ENCODE data around the gene EGLN1.
A peak's percentile ranks its signal among the peaks of the same experiment; 100 is the strongest.
"Not testable (repeated sequence)": the region's sequence is repeated elsewhere in the genome, so short reads cannot be mapped to it uniquely, and the experiment has no call there.

EGLN1 gene

GRCh38 chr1:231431665-231432415, 9.8 kb upstream of the EGLN1 start:
- no peak for FAIRE-seq
- no peak for TF ChIP-seq POLR2A (IDR thresholded peaks at IDR 0.05; ENCODE audit: low read depth, low read length)
- no peak for DNase-seq (ENCODE audit: insufficient read length, low spot score)

DNA sequence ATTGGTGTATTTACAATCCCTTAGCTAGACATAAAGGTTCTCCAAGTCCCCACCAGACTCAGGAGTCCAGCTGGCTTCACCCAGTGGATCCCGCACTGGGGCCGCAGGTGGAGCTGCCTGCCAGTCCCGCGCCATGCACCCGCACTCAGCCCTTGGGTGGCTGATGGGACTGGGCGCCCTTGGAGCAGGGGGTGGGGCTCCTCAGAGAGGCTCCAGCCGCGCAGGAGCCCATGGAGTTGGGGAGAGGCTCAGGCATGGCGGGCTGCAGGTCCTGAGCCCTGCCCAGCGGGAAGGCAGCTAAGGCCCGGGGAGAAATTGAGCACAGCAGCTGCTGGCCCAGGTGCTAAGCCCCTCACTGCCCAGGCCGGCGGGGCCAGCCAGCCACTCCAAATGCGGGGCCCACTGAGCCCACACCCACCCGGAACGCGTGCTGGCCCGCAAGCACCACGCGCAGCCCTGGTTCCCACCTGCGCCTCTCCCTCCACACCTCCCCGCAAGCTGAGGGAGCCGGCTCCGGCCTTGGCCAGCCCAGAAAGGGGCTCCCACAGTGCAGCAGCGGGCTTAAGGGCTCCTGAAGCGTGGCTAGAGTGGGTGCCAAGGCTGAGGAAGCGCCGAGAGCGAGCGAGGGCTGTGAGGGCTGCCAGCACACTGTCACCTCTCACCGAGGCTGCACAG, 8.7 kb upstream of the EGLN1 start:
- FAIRE-seq; DNase-seq (ENCODE audit: insufficient read length, low spot score): not testable (repeated sequence)

GRCh38 chr1:231428377-231428776, 6.3 kb upstream of the EGLN1 start:
- no peak for FAIRE-seq
- no peak for DNase-seq (ENCODE audit: insufficient read length, low spot score)
- no peak for TF ChIP-seq POLR2A (IDR thresholded peaks at IDR 0.05; ENCODE audit: low read depth, low read length)

DNA sequence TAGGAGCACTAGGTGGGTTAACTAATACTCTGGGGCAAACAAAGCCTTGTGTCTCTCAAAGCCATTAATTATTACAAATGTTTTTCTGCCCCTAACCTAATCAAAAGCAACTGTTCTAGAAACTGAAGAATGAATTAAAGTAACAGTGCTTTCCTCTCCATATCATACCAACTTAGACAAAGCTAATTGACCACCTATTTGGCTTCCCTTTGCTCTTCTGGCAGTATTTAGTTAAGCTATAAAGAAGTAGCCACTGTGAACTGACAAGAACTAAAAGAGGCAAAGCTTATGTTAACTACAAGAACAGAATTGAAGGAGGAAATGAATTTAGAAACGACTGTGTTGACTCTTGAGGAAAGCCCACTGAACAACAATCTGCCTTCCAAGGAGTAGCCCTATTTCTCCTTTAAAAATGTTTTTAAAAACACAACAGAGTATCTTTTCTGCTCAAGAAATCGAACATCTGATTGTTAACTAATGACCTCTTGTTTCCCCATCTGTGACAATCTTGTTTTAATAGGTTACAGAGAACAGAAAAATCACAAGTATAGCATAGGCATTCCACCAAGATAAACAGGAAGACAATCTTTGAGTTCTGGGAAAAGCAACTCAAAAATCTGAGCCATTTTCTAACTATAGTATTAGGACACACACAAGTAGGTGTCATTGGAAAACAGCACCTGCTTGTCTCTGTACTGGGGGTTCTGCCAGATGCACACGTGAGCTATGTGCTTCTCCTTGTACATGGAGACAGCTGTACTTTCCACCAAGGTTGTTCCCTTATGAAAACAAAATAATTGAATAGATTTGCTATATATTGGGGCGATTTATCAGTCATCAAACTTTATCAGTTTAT, 3.1 kb upstream of the EGLN1 start:
- TF ChIP-seq POLR2A (IDR thresholded peaks at IDR 0.05; ENCODE audit: low read depth, low read length): no peak
- DNase-seq (ENCODE audit: insufficient read length, low spot score) (no peak), FAIRE-seq (no peak)

DNA sequence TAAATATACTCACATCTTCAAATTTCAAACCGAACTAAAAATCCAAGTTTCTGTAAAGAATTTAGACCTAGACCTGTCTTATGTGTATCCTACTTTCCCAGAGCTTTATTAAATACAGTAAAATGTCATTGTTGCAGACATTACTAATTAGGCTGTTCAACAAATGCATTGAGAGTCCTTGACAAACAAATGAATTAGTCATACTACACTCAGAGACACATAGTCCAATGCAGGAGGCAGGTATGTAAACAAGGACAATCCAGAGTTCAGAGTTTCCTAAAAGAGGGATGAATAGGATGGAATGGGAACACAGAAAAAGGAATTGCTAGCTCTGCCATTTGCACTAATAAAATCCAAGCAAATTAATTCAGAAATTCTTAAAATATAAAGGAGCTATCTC, 1.6 kb upstream of the EGLN1 start:
- DNase-seq (ENCODE audit: insufficient read length, low spot score): no peak
- FAIRE-seq: peak; percentile 20
- no peak for TF ChIP-seq POLR2A (IDR thresholded peaks at IDR 0.05; ENCODE audit: low read depth, low read length)

- no peak for DNase-seq (ENCODE audit: insufficient read length, low spot score)
- FAIRE-seq: no peak
- no peak for TF ChIP-seq POLR2A (IDR thresholded peaks at IDR 0.05; ENCODE audit: low read depth, low read length)
Measured at GRCh38 chr1:231422798-231423309, 767 bp upstream of the EGLN1 start.

GRCh38 chr1:231421546-231421970, 529 bp downstream of the EGLN1 start:
- DNase-seq (ENCODE audit: insufficient read length, low spot score) (no peak), FAIRE-seq (no peak)
- no peak for TF ChIP-seq POLR2A (IDR thresholded peaks at IDR 0.05; ENCODE audit: low read depth, low read length)

DNA sequence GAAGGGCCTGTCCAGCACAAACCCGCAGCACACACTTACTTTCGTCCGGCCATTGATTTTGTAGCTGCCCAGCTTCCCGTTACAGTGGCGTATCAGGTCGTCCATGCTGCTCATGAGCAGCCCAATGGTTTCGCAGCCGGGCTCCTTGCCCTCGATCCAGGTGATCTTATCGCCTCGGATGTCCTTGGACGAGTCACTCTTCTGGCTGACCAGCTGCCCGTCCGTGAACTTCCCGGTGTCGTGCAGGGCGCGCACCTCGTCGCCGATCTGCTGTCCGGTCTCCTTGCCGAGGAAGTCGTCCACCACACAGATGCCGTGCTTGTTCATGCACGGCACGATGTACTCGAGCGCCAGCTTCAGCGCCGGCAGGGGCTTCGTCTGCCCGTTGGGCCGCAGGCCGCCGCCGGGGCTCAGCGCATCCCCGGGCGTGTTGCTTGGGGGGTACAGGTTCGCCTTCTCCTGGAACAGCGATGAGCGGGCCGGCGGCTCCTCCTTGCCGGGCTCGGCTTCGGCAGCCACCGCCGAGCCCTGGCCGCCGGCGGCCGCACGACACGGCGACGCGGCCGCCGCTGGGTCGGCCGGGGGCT, 1.0 kb downstream of the EGLN1 start:
- no peak for DNase-seq (ENCODE audit: insufficient read length, low spot score)
- FAIRE-seq: no peak
- TF ChIP-seq POLR2A (IDR thresholded peaks at IDR 0.05; ENCODE audit: low read depth, low read length): peak; percentile 39; the same call in 1 of the 2 replicates

- TF ChIP-seq POLR2A (IDR thresholded peaks at IDR 0.05; ENCODE audit: low read depth, low read length): no peak
- peak; percentile 33 for FAIRE-seq
- DNase-seq (ENCODE audit: insufficient read length, low spot score): no peak
Measured at GRCh38 chr1:231420299-231420958, 1.7 kb downstream of the EGLN1 start.

- TF ChIP-seq POLR2A (IDR thresholded peaks at IDR 0.05; ENCODE audit: low read depth, low read length): no peak
- no peak for DNase-seq (ENCODE audit: insufficient read length, low spot score)
- no peak for FAIRE-seq
Measured at GRCh38 chr1:231419738-231420298, 2.3 kb downstream of the EGLN1 start.

DNA sequence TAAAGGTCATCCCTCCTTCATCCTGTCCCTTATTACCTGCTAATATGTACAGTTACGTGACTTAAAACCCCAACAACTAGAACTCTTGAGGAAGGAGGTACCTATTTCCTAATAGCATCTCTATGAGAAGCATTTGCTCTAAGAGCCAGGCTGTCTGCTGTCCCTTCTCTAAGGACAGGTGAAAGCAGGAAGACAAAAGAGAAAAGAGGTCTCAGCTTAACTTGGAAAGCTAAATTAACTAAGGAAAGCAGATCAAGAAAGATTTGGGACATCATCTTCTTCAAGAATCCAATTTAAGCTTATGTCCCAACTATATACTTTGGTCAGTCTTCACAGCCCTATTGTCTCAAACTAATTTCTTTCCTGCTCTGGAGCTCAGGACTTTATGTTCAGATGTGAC, 2.9 kb downstream of the EGLN1 start:
- DNase-seq (ENCODE audit: insufficient read length, low spot score) (no peak), FAIRE-seq (no peak)
- TF ChIP-seq POLR2A (IDR thresholded peaks at IDR 0.05; ENCODE audit: low read depth, low read length): no peak

DNA sequence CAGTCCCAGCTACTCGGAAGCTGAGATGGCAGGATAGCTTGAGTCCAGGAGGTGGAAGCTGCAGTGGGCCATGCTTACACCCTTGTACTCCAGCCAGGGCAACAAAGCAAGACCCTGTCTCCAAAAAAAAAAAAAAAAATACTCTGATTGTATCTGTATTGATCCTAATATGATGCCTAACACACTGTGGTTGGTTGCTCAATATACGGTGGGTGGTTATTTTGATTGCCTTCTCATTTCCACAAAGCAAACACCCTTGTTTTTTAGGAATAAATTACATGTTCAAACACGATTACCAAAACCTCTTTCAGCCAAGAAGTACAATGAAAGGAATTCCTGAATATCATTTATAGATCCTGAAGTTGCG, 3.4 kb downstream of the EGLN1 start:
- no peak for TF ChIP-seq POLR2A (IDR thresholded peaks at IDR 0.05; ENCODE audit: low read depth, low read length)
- no peak for FAIRE-seq
- no peak for DNase-seq (ENCODE audit: insufficient read length, low spot score)

DNA sequence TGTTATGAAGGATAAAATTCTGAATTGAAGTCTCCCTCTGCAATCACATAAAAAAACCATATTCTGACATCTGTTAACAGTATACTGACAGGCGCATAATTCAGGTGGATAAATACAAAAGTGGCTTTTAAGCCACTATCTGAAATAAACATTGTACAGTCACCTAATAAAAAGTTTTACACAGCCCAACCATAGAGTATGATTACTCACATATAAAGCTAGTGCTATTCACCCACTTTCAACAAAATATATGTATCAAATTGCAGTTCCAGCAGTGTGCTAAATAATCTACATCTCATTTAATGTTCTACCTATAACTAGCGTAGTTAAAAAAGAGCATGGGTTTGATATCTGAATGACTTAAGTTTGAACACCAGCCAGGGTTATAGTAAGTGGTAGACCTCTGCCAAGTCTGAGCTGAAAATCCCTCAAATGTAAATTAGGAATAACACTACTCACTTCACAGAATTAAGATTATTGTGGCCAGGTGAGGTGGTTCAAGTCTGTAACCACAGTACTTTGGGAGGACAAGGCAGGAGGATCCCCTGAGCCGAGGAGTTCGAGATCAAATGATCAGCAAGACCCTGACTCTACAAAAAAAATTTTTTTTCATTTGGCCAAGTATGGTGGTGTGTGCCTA, 3.9 kb downstream of the EGLN1 start:
- DNase-seq (ENCODE audit: insufficient read length, low spot score) (no peak), FAIRE-seq (no peak)
- TF ChIP-seq POLR2A (IDR thresholded peaks at IDR 0.05; ENCODE audit: low read depth, low read length): no peak
